Naive thymus-derived CD4-positive, alpha-beta T cell (primary cell): Measurements from ENCODE around the gene KIF26A. TPM values are rescaled to one million over a fixed set of nuclear protein-coding genes. Genes with fewer than 3 reads are reported as not detected.

Experiments
- ATAC-seq: fragments of 150-1000 bp; cut with Tn5 transposase; 2 replicates; pipeline ENCODE4 v1.10.0; 2021; ENCODE audit warnings: mild to moderate bottlenecking, moderate library complexity
- CTCF ChIA-PET: fragments of 350-600 bp; sonication (Branson Sonifier 250); formaldehyde crosslinking; loops from one replicate; lab custom pipeline; 2021; ENCODE audit warnings: antibody characterized with exemption; lab: Charles Lee
- POLR2A ChIA-PET: fragments of 350-600 bp; sonication (Branson Sonifier 250); formaldehyde crosslinking; loops from one replicate; lab custom pipeline; 2021; ENCODE audit warnings: antibody characterized with exemption, inconsistent platforms; lab: Charles Lee
- DNase-seq, 9 donors: peaks; one replicate each; pipeline versions ENCODE4 v3.0.0 to v3.0.0-alpha.2; 2020 to 2022; ENCODE audit warnings: mixed read lengths in 1 of 9
- H3K27ac ChIP-seq: one replicate; pipeline ENCODE4 v1.7.0; 2013; ENCODE audit warnings: mild to moderate bottlenecking, low read depth, low read length, moderate library complexity
- H3K27me3 ChIP-seq, 2 donors: one replicate each; pipeline ENCODE4 v1.7.0; 2013; ENCODE audit warnings: low read length in 2 of 2, mild to moderate bottlenecking in 2 of 2, moderate library complexity in 2 of 2; ENCODE audit not compliant: control insufficient read depth in 2 of 2, insufficient read depth in 2 of 2
- H3K36me3 ChIP-seq, 3 experiments: 1 replicate in 2 of 3; 2 replicates in 1 of 3; pipeline ENCODE4 v1.7.0; 2013; ENCODE audit warnings: low read length in 3 of 3, mild to moderate bottlenecking in 3 of 3, moderate library complexity in 1 of 3; ENCODE audit not compliant: insufficient read depth in 3 of 3, control insufficient read depth in 2 of 3
- H3K4me1 ChIP-seq, 2 donors: one replicate each; pipeline ENCODE4 v1.7.0; 2013; ENCODE audit warnings: low read length in 2 of 2, mild to moderate bottlenecking in 2 of 2, moderate library complexity in 1 of 2; ENCODE audit not compliant: control insufficient read depth in 2 of 2, insufficient read depth in 2 of 2
- H3K4me3 ChIP-seq: 2 replicates; pipeline ENCODE4 v1.7.0; 2013; ENCODE audit warnings: mild to moderate bottlenecking, low read length
- H3K9me3 ChIP-seq, 3 experiments: 1 replicate in 2 of 3; 2 replicates in 1 of 3; pipeline ENCODE4 v1.7.0; 2013; ENCODE audit warnings: low read length in 3 of 3; ENCODE audit not compliant: control insufficient read depth in 2 of 3
- H3K27ac Mint-ChIP-seq, 9 donors: one replicate each; pipeline ENCODE4 v1.8.0; 2020 to 2022; ENCODE audit warnings: mixed read lengths in 9 of 9, mild to moderate bottlenecking in 8 of 9, moderate library complexity in 5 of 9, inconsistent platforms in 2 of 9
- H3K27me3 Mint-ChIP-seq, 5 donors: one replicate each; pipeline ENCODE4 v1.8.0; 2021 to 2022; ENCODE audit warnings: mixed read lengths in 5 of 5, mild to moderate bottlenecking in 1 of 5
- H3K36me3 Mint-ChIP-seq, 5 donors: one replicate each; pipeline ENCODE4 v1.8.0; 2020 to 2022; ENCODE audit warnings: mixed read lengths in 5 of 5, mild to moderate bottlenecking in 3 of 5, inconsistent platforms in 1 of 5
- H3K4me1 Mint-ChIP-seq, 7 donors: one replicate each; pipeline ENCODE4 v1.8.0; 2020 to 2022; ENCODE audit warnings: mixed read lengths in 7 of 7, mild to moderate bottlenecking in 3 of 7, inconsistent platforms in 1 of 7
- H3K4me3 Mint-ChIP-seq, 10 donors: one replicate each; pipeline ENCODE4 v1.8.0; 2020 to 2022; ENCODE audit warnings: mild to moderate bottlenecking in 10 of 10, mixed read lengths in 10 of 10, moderate library complexity in 6 of 10, inconsistent platforms in 2 of 10
- H3K9me3 Mint-ChIP-seq, 11 donors: one replicate each; pipeline ENCODE4 v1.8.0; 2020 to 2022; ENCODE audit warnings: mixed read lengths in 11 of 11, mild to moderate bottlenecking in 4 of 11, inconsistent platforms in 1 of 11, moderate library complexity in 1 of 11
- intact Hi-C, 2 donors: fragments of 100-400 bp; cut with micrococcal nuclease; formaldehyde crosslinking; loops; one replicate each; pipeline ENCODE4 v1.15.1; 2023
- polyA plus RNA-seq, 2 donors: library from polyadenylated mRNA; unstranded; fragments of 300-500 nt; fragmentation: Illumina TruSeq; gene quantifications; one replicate each; pipeline ENCODE4 v1.2.3, GENCODE V29; 2021
- total RNA-seq, 6 experiments: library from RNA in 5 of 6; stranded (reverse) in 5 of 6; gene quantifications; 1 replicate in 5 of 6; 2 replicates in 1 of 6; pipeline ENCODE4 v1.2.3 and lab custom pipeline; 2021 to 2026

KIF26A gene
- total and polyA plus RNA-seq, 7 experiments from 2014 or later: 0.13 to 0.53 (median 0.17) TPM; not detected in 4

DNA sequence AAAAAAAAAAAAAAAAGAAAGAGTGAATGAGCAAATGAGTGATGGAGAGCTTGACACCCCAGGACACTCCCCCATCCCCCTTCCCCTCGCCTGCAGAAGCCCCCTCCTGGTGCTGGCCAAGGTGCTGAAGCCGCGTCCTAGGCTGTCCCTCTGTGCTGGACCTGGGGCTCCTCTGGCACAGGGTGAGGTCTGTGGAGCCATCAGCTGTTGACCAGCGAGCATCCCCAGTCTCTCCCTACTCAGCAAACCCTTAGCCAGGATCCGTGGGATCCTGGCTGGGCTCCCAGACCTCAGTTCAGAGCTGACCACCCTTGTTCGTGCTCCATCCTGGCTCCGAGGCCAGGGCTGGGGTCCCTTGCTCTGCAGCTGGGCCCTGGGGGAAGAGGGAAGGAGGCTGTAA is 5.4 kb upstream of the KIF26A start:
- Mint-ChIP-seq H3K4me1 (peaks cover 0 to 7% (median 5%) of the 10 kb centered on the region in 7 donors), H3K9me3 (peaks cover 6 to 24% (median 14%) of the 10 kb centered on the region in 11 donors), H3K27me3 (peaks cover 35 to 58% (median 52%) of the 10 kb centered on the region in 5 donors), H3K27ac (no peak overlapping the region), H3K36me3 (peaks cover 0 to 11% (median 3%) of the 10 kb centered on the region in 5 donors), H3K4me3 (no peak overlapping the region)
- H3K27ac ChIP-seq: no peak overlapping the region
- ChIA-PET CTCF (interaction anchor here (1.5 kb wide), 1 partner anchor 431 kb away, joined by 4 read pairs; no protein-coding TSS in a partner anchor), POLR2A (no interaction called here)
- no peaks in the 10 kb centered on the region for H3K36me3 ChIP-seq
- peaks cover 0 to 18% (median 0%) of the 10 kb centered on the region in 3 experiments for H3K9me3 ChIP-seq
- DNase-seq (peak in 1 of 9 donors; percentile 7), ATAC-seq (no peak)
- no peak overlapping the region for H3K4me3 ChIP-seq
- intact Hi-C loops: no loop called here
- H3K4me1 ChIP-seq: no peaks in the 10 kb centered on the region
- peaks cover 0 to 12% of the 10 kb centered on the region in 2 donors for H3K27me3 ChIP-seq

- no peak overlapping the region for H3K4me3 ChIP-seq
- peaks cover 0 to 12% of the 10 kb centered on the region in 2 donors for H3K27me3 ChIP-seq
- ChIA-PET CTCF (interaction anchor here (1.5 kb wide), 1 partner anchor 431 kb away, joined by 4 read pairs; no protein-coding TSS in a partner anchor), POLR2A (no interaction called here)
- no peaks in the 10 kb centered on the region for H3K4me1 ChIP-seq
- Mint-ChIP-seq H3K4me1 (peaks cover 0 to 7% (median 5%) of the 10 kb centered on the region in 7 donors), H3K9me3 (peaks cover 6 to 21% (median 13%) of the 10 kb centered on the region in 11 donors), H3K27me3 (peaks cover 35 to 53% (median 51%) of the 10 kb centered on the region in 5 donors), H3K36me3 (peaks cover 0 to 11% (median 3%) of the 10 kb centered on the region in 5 donors), H3K4me3 (no peak overlapping the region), H3K27ac (no peak overlapping the region)
- no peaks in the 10 kb centered on the region for H3K36me3 ChIP-seq
- no peak for DNase-seq
- intact Hi-C loops: no loop called here
- peaks cover 0 to 18% (median 0%) of the 10 kb centered on the region in 3 experiments for H3K9me3 ChIP-seq
- H3K27ac ChIP-seq: no peak overlapping the region
- ATAC-seq: no peak
Observed at GRCh38 chr14:104133496-104133895, 4.9 kb upstream of the KIF26A start.

- Histone ChIP-seq H3K4me3 (no peak overlapping the region), H3K27ac (no peak overlapping the region), H3K9me3 (peaks cover 0 to 16% (median 0%) of the 10 kb centered on the region in 3 experiments), H3K27me3 (peaks cover 0 to 12% of the 10 kb centered on the region in 2 donors), H3K36me3 (no peaks in the 10 kb centered on the region), H3K4me1 (no peaks in the 10 kb centered on the region)
- ChIA-PET POLR2A (no interaction called here), CTCF (interaction anchor here (1.5 kb wide), 1 partner anchor 430 kb away, joined by 4 read pairs; no protein-coding TSS in a partner anchor)
- Mint-ChIP-seq H3K27me3 (peaks cover 34 to 51% (median 46%) of the 10 kb centered on the region in 5 donors), H3K27ac (peak overlapping the region in 1 of 9 donors; percentile 25), H3K4me1 (peaks cover 0 to 9% (median 5%) of the 10 kb centered on the region in 7 donors), H3K9me3 (peaks cover 5 to 14% (median 10%) of the 10 kb centered on the region in 11 donors), H3K36me3 (peaks cover 0 to 10% (median 3%) of the 10 kb centered on the region in 5 donors), H3K4me3 (peak overlapping the region in 2 of 10 donors; percentile 16 to 63)
- DNase-seq (peak in 1 of 9 donors; percentile 5), ATAC-seq (no peak)
- intact Hi-C loops: no loop called here
Observed at GRCh38 chr14:104134061-104134965, 4.1 kb upstream of the KIF26A start.

DNA sequence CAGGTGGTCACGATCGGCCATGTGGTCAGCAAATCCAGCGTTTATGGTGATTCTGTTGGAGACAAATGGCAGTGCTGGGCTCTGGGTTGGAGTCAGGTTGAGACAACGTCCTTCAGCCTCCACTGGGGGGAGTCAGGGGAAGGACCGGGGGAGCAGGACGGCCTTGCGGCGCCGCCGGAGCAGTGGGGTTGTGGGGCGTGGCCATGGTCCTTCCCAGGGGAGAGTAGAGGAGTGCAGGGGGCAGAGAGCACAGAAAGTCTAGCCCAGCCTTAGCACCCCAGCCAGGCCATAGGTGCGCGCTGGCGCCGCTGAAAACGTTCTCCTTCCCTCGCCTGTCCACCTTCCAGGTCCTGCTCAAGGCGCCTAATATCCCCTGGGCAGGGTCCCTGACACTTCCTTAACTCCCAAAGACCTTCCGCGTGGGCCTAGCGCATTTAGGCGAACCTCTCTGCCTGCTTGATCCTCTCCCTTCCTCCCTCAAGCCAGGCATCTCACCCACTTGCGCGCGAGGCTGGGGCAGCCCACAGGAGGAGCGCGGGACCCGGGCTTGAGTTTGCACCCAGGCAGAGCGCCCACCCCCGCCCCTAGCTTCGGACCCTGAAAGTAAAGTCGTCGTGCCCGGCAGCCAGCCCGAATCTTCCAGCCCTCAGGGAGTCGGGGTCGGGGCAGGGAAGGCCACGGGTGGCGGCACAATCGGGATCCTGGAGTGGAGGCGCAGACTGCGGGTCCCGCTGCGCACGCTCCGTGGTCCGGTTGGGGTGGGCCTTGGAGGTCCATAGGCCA is 3.1 kb upstream of the KIF26A start:
- Histone ChIP-seq H3K9me3 (peaks cover 0 to 6% (median 0%) of the 10 kb centered on the region in 3 experiments), H3K36me3 (no peaks in the 10 kb centered on the region), H3K27me3 (peaks cover 0 to 12% of the 10 kb centered on the region in 2 donors), H3K4me1 (no peaks in the 10 kb centered on the region), H3K27ac (no peak overlapping the region), H3K4me3 (no peak overlapping the region)
- Mint-ChIP-seq H3K9me3 (peaks cover 0 to 4% (median under 1%) of the 10 kb centered on the region in 11 donors), H3K36me3 (no peaks in the 10 kb centered on the region), H3K27me3 (peaks cover 30 to 46% (median 41%) of the 10 kb centered on the region in 5 donors), H3K4me1 (peaks cover 0 to 10% (median 5%) of the 10 kb centered on the region in 7 donors), H3K4me3 (peak overlapping the region in 6 of 10 donors; percentile 14 to 63 (median 26)), H3K27ac (no peak overlapping the region)
- DNase-seq (peak in 1 of 9 donors; percentile 6), ATAC-seq (no peak)
- CTCF ChIA-PET: no interaction called here
- POLR2A ChIA-PET: no interaction called here
- intact Hi-C loops: loop anchor here in 1 of 2 donors (5.0 kb wide), 1 partner anchor 572 kb away; no protein-coding TSS in a partner anchor

- Histone ChIP-seq H3K4me3 (no peak overlapping the region), H3K9me3 (no peaks in the 10 kb centered on the region), H3K4me1 (no peaks in the 10 kb centered on the region), H3K27ac (no peak overlapping the region), H3K36me3 (no peaks in the 10 kb centered on the region), H3K27me3 (peaks cover 0 to 12% of the 10 kb centered on the region in 2 donors)
- H3K36me3 Mint-ChIP-seq: no peaks in the 10 kb centered on the region
- ChIA-PET POLR2A (no interaction called here), CTCF (no interaction called here)
- intact Hi-C loops: loop anchor here in 1 of 2 donors (2.0 to 5.0 kb wide), 2 partner anchors 265 to 571 kb away; no protein-coding TSS in a partner anchor
- no peak overlapping the region for H3K27ac Mint-ChIP-seq
- H3K9me3 Mint-ChIP-seq: peaks cover 0 to 2% (median 0%) of the 10 kb centered on the region in 11 donors
- DNase-seq: peak in 1 of 9 donors; percentile 7
- H3K4me3 Mint-ChIP-seq: peak overlapping the region in 2 of 10 donors; percentile 59 to 63
- ATAC-seq: no peak
- peaks cover 0 to 10% (median 5%) of the 10 kb centered on the region in 7 donors for H3K4me1 Mint-ChIP-seq
- H3K27me3 Mint-ChIP-seq: peaks cover 30 to 46% (median 39%) of the 10 kb centered on the region in 5 donors
Observed at GRCh38 chr14:104135904-104136471, 2.4 kb upstream of the KIF26A start.
